Vagina (tissue), 2 donors: ENCODE measurements around the gene ANKIB1.

Experiments
- CTCF ChIP-seq, 3 experiments: fragments of 450-650 bp in 2 of 3; fragments of 200-600 bp in 1 of 3; sonication (generic) in 1 of 3; IDR thresholded peaks; one replicate each; pipeline ENCODE4 v1.5.1; 2017 to 2019; ENCODE audit warnings: antibody characterized with exemption in 3 of 3, mild to moderate bottlenecking in 2 of 3, moderate library complexity in 2 of 3
- POLR2A ChIP-seq, 2 donors: fragments of 450-650 bp; IDR thresholded peaks; one replicate each; pipeline ENCODE4 v1.6.1; 2017; ENCODE audit warnings: antibody characterized with exemption in 2 of 2, mild to moderate bottlenecking in 2 of 2, moderate library complexity in 2 of 2

GRCh38 chr7:92446869-92447344, 201.1 kb downstream of the ANKIB1 start:
- no peak for TF ChIP-seq CTCF (IDR thresholded peaks at IDR 0.05)
- TF ChIP-seq POLR2A (IDR thresholded peaks at IDR 0.05), result no peak
